ENCODE data around the gene GDPD4.

Gene GDPD4

DNA sequence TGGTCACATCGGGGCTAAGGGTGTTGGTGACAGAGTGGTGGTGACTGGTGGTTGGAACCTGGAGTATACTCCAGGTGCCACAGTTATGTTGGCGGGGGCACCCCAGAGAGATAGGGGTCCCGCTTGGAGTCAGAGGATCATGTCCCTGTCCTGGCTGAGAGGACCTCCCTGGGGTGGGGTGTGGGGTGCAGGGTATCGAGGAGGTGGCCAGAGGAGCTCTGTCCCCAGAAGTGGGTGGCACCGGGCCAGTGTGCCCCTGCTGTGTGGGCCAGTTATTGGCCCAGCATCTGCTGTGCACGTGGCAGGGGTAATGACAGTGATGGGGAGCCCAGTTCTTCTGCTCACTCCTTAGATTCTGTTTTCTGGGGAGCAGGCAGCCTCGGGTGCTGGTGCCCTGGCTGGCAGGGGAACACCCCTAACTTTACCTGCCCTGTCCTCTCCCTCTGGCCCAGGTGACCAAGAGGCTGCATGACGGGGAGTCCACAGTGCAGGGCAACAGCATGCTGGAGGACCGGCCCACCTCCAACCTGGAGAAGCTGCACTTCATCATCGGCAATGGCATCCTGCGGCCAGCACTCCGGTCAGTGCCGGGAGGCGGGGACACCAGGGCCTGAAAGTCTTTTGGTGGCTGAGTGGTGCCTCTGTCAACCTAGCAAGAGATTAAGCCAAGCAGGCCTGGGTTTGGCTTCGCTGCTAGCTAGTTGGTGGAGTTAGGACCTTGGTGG is 117.2 kb downstream of the GDPD4 start:
- no peaks in the 10 kb centered on the region for H3F3A ChIP-seq (ENCODE audit: insufficient read depth)
- no peak overlapping the region for H2AFZ ChIP-seq (ENCODE audit: low read depth, low read length, severe bottlenecking)
- no peak overlapping the region for H3K27ac ChIP-seq (ENCODE audit: low read depth, low read length)
- H4K20me1 ChIP-seq (ENCODE audit: low read depth, low read length): no peaks in the 10 kb centered on the region
- TF ChIP-seq, protein P1, sequence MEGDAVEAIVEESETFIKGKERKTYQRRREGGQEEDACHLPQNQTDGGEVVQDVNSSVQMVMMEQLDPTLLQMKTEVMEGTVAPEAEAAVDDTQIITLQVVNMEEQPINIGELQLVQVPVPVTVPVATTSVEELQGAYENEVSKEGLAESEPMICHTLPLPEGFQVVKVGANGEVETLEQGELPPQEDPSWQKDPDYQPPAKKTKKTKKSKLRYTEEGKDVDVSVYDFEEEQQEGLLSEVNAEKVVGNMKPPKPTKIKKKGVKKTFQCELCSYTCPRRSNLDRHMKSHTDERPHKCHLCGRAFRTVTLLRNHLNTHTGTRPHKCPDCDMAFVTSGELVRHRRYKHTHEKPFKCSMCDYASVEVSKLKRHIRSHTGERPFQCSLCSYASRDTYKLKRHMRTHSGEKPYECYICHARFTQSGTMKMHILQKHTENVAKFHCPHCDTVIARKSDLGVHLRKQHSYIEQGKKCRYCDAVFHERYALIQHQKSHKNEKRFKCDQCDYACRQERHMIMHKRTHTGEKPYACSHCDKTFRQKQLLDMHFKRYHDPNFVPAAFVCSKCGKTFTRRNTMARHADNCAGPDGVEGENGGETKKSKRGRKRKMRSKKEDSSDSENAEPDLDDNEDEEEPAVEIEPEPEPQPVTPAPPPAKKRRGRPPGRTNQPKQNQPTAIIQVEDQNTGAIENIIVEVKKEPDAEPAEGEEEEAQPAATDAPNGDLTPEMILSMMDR (IDR thresholded peaks at IDR 0.05; ENCODE audit: insufficient read depth, low read length, poor library complexity, severe bottlenecking): no peak
- TF ChIP-seq EZH2phosphoT487 (conservative IDR thresholded peaks at IDR 0.05; ENCODE audit: low read length): no peak
- no peaks in the 10 kb centered on the region for H3K36me3 ChIP-seq (ENCODE audit: low read length)
- H3K9me2 ChIP-seq (replicated peaks; ENCODE audit: insufficient read depth, low read length): no peaks in the 10 kb centered on the region
- H3K9ac ChIP-seq (ENCODE audit: low read length): no peak overlapping the region
- no peaks in the 10 kb centered on the region for H3K79me2 ChIP-seq (ENCODE audit: insufficient read depth, low read length)
- H3K27me3 ChIP-seq (ENCODE audit: low read length): no peaks in the 10 kb centered on the region
- H3K4me2 ChIP-seq (ENCODE audit: low read depth, low read length, poor library complexity, severe bottlenecking): no peak overlapping the region
- H3K9me3 ChIP-seq (ENCODE audit: insufficient read depth, low read length): no peaks in the 10 kb centered on the region
- no peak overlapping the region for H3K4me3 ChIP-seq (ENCODE audit: insufficient read depth, low read length, poor library complexity, severe bottlenecking)

GRCh38 chr11:77183431-77183984 is 118.0 kb downstream of the GDPD4 start:
- Histone ChIP-seq H3K4me2 (ENCODE audit: low read depth, low read length, poor library complexity, severe bottlenecking) (no peak overlapping the region), H3K4me3 (ENCODE audit: insufficient read depth, low read length, poor library complexity, severe bottlenecking) (no peak overlapping the region), H3K9me3 (ENCODE audit: insufficient read depth, low read length) (no peaks in the 10 kb centered on the region), H3K36me3 (ENCODE audit: low read length) (no peaks in the 10 kb centered on the region), H3K79me2 (ENCODE audit: insufficient read depth, low read length) (no peaks in the 10 kb centered on the region), H3F3A (ENCODE audit: insufficient read depth) (no peaks in the 10 kb centered on the region), H4K20me1 (ENCODE audit: low read depth, low read length) (no peaks in the 10 kb centered on the region), H3K9ac (ENCODE audit: low read length) (no peak overlapping the region), H3K27me3 (ENCODE audit: low read length) (no peaks in the 10 kb centered on the region), H2AFZ (ENCODE audit: low read depth, low read length, severe bottlenecking) (no peak overlapping the region), H3K9me2 (replicated peaks; ENCODE audit: insufficient read depth, low read length) (no peaks in the 10 kb centered on the region), H3K27ac (ENCODE audit: low read depth, low read length) (no peak overlapping the region)
- no peak for TF ChIP-seq EZH2phosphoT487 (conservative IDR thresholded peaks at IDR 0.05; ENCODE audit: low read length)
- TF ChIP-seq, protein P1 (IDR thresholded peaks at IDR 0.05; ENCODE audit: insufficient read depth, low read length, poor library complexity, severe bottlenecking): no peak

DNA sequence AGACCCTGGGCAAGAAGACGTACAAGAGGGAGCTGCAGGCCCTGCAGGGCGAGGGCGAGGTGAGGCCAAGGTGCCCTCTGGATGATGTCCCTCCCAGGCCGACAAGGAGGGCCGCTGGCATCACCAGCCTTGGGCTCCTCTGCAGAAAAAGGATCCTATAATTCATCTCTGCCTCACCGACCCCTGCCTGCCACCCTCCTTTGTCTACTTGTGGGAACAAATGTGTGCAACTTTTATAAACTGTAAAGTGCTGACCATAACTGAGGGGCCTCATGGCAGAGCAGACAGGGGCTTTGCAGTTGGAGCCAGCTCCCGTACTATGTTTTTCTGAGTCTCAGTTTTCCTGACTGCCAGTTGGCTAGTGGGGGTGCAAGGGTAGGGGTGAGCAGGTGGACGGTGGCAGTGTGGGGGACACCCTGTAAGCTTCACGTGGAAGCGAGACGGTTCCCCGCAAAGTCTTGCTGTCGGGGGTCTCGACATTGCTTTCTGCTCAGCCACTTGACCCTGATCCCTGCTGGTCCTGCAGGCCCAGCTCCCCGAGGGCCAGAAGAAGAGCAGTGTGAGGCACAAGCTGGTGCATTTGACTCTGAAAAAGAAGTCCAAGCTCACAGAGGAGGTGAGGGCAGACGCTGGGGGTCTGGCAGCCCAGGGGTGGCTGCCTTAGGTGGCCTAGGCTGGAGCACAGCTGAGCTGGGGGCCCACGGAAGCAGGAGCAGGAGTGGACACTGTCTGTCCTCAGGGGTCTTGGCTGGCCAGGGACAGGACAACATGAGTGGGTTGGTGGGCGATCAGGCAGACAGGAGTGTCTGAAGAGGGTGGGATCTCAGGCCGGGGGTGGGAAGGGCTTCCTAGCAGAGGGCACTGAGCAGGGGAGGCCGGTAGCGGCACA is 118.7 kb downstream of the GDPD4 start:
- no peak overlapping the region for H3K9ac ChIP-seq (ENCODE audit: low read length)
- no peak for TF ChIP-seq EZH2phosphoT487 (conservative IDR thresholded peaks at IDR 0.05; ENCODE audit: low read length)
- TF ChIP-seq, protein P1 (IDR thresholded peaks at IDR 0.05; ENCODE audit: insufficient read depth, low read length, poor library complexity, severe bottlenecking): no peak
- no peaks in the 10 kb centered on the region for H4K20me1 ChIP-seq (ENCODE audit: low read depth, low read length)
- no peaks in the 10 kb centered on the region for H3K79me2 ChIP-seq (ENCODE audit: insufficient read depth, low read length)
- H2AFZ ChIP-seq (ENCODE audit: low read depth, low read length, severe bottlenecking): no peak overlapping the region
- H3K4me3 ChIP-seq (ENCODE audit: insufficient read depth, low read length, poor library complexity, severe bottlenecking): no peak overlapping the region
- H3F3A ChIP-seq (ENCODE audit: insufficient read depth): no peaks in the 10 kb centered on the region
- H3K27me3 ChIP-seq (ENCODE audit: low read length): no peaks in the 10 kb centered on the region
- no peaks in the 10 kb centered on the region for H3K9me2 ChIP-seq (replicated peaks; ENCODE audit: insufficient read depth, low read length)
- no peak overlapping the region for H3K27ac ChIP-seq (ENCODE audit: low read depth, low read length)
- no peaks in the 10 kb centered on the region for H3K36me3 ChIP-seq (ENCODE audit: low read length)
- no peaks in the 10 kb centered on the region for H3K9me3 ChIP-seq (ENCODE audit: insufficient read depth, low read length)
- no peak overlapping the region for H3K4me2 ChIP-seq (ENCODE audit: low read depth, low read length, poor library complexity, severe bottlenecking)

Data from SU-DHL-6 (cell line).